ENCODE data around the gene NRXN3.

NRXN3 gene

GRCh38 chr14:78345131-78345744 lies 175.1 kb downstream of the NRXN3 start:
- Histone ChIP-seq H3K4me3 (replicated peaks; ENCODE audit: low read depth, low read length) (no peak overlapping the region), H3K36me3 (ENCODE audit: control insufficient read depth, insufficient read depth, low read length) (no peaks in the 10 kb centered on the region), H3K27me3 (replicated peaks; ENCODE audit: control insufficient read depth, insufficient read depth, low read length) (no peaks in the 10 kb centered on the region; the same call in 1 of the 2 replicates)
- TF ChIP-seq CTCF (IDR thresholded peaks at IDR 0.05; ENCODE audit: insufficient read depth, low read length, poor library complexity, severe bottlenecking), result no peak
- DNase-seq (ENCODE audit: extremely low read depth, insufficient read length), result no peak

- no peak overlapping the region for H3K4me3 ChIP-seq (replicated peaks; ENCODE audit: low read depth, low read length)
- no peak for DNase-seq (ENCODE audit: extremely low read depth, insufficient read length)
- no peak for TF ChIP-seq CTCF (IDR thresholded peaks at IDR 0.05; ENCODE audit: insufficient read depth, low read length, poor library complexity, severe bottlenecking)
Observed at GRCh38 chr14:78346747-78347146, 176.6 kb downstream of the NRXN3 start.

GRCh38 chr14:78355109-78355508 lies 184.9 kb downstream of the NRXN3 start:
- no peaks in the 10 kb centered on the region for H3K36me3 ChIP-seq (ENCODE audit: control insufficient read depth, insufficient read depth, low read length)
- H3K27me3 ChIP-seq (replicated peaks; ENCODE audit: control insufficient read depth, insufficient read depth, low read length), result no peaks in the 10 kb centered on the region; the same call in none of the 2 replicates
- no peak for TF ChIP-seq CTCF (IDR thresholded peaks at IDR 0.05; ENCODE audit: insufficient read depth, low read length, poor library complexity, severe bottlenecking)
- no peak overlapping the region for H3K4me3 ChIP-seq (replicated peaks; ENCODE audit: low read depth, low read length)
- no peak for DNase-seq (ENCODE audit: extremely low read depth, insufficient read length)

More at GRCh38 chr14:78346747-78347146, 176.6 kb downstream of the NRXN3 start:
- Histone ChIP-seq H3K36me3 (ENCODE audit: control insufficient read depth, insufficient read depth, low read length) (no peaks in the 10 kb centered on the region), H3K27me3 (replicated peaks; ENCODE audit: control insufficient read depth, insufficient read depth, low read length) (no peaks in the 10 kb centered on the region)

- TF ChIP-seq CTCF (IDR thresholded peaks at IDR 0.05; ENCODE audit: insufficient read depth, low read length, poor library complexity, severe bottlenecking), result no peak
- DNase-seq (ENCODE audit: extremely low read depth, insufficient read length), result no peak
- H3K4me3 ChIP-seq (replicated peaks; ENCODE audit: low read depth, low read length), result no peak overlapping the region
- H3K36me3 ChIP-seq (ENCODE audit: control insufficient read depth, insufficient read depth, low read length), result no peaks in the 10 kb centered on the region
- no peaks in the 10 kb centered on the region; the same call in none of the 2 replicates for H3K27me3 ChIP-seq (replicated peaks; ENCODE audit: control insufficient read depth, insufficient read depth, low read length)
Observed at GRCh38 chr14:78356391-78356790, 186.2 kb downstream of the NRXN3 start.

GRCh38 chr14:78358591-78358990 lies 188.4 kb downstream of the NRXN3 start:
- DNase-seq (ENCODE audit: extremely low read depth, insufficient read length), result no peak
- Histone ChIP-seq H3K27me3 (replicated peaks; ENCODE audit: control insufficient read depth, insufficient read depth, low read length) (no peaks in the 10 kb centered on the region), H3K4me3 (replicated peaks; ENCODE audit: low read depth, low read length) (no peak overlapping the region), H3K36me3 (ENCODE audit: control insufficient read depth, insufficient read depth, low read length) (no peaks in the 10 kb centered on the region)
- TF ChIP-seq CTCF (IDR thresholded peaks at IDR 0.05; ENCODE audit: insufficient read depth, low read length, poor library complexity, severe bottlenecking), result no peak

- Histone ChIP-seq H3K36me3 (ENCODE audit: control insufficient read depth, insufficient read depth, low read length) (no peaks in the 10 kb centered on the region), H3K27me3 (replicated peaks; ENCODE audit: control insufficient read depth, insufficient read depth, low read length) (no peaks in the 10 kb centered on the region), H3K4me3 (replicated peaks; ENCODE audit: low read depth, low read length) (no peak overlapping the region)
- DNase-seq (ENCODE audit: extremely low read depth, insufficient read length), result no peak
- no peak for TF ChIP-seq CTCF (IDR thresholded peaks at IDR 0.05; ENCODE audit: insufficient read depth, low read length, poor library complexity, severe bottlenecking)
Observed at GRCh38 chr14:78359581-78359980, 189.4 kb downstream of the NRXN3 start.

Data from GM06990 (cell line).